VCaP (cell line): ENCODE results near the gene USP5.
"Not testable (repeated sequence)": the region's sequence is repeated elsewhere in the genome, so short reads cannot be mapped to it uniquely, and the experiment has no call there.

Experiments used
- H3K27ac ChIP-seq: fragments of 450-650 bp; 2 replicates; pipeline ENCODE4 v1.5.1; 2017
- CTCF ChIP-seq: fragments of 450-650 bp; conservative IDR thresholded peaks from 2 replicates; pipeline ENCODE4 v1.5.1; 2017; ENCODE audit warnings: mild to moderate bottlenecking, moderate library complexity

USP5 gene

DNA sequence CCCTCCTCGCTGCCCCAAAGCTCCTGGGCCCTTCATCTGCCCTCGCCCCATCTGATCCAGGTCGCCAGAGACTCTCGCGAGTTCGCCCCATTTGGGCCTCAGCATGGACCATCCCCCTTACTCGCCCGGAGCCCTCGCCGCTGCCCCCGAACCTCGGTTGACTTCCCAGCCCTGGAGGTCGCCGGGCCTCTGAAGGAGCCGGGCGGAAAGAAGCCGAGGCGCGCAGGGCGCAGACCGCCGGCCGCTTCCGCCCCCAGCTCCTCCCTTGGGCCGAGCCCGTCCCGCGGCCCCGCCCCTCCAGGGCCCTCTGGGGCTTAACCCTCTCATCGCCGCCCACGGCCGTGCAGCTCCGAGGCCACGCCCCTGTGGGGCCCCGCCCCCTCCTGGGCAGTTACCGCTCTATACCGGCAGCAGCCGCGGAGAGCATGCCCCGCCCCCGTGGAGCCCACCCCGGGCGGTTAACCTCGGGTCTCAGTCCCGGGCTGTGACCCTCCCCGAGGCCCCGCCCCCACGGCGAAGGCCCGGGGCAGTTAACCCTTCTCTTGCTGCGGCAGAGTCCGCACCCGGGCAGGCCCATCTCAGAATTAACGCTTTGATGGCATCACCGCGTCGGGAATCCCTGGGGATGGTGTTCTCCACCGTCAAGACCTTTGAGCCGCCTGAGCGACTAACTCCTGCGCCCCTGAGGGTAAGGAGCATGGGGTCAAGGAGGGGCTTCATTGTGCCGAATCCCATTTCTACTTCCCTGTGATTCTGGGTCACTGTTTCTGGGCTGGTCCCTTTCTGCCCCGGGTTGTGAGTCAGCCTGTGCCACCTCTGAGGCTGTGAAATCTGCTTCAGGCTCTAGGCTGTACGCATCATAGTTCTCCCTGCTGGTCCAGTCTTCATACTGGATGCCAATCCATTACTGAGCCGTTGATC lies 21.4 kb downstream of the USP5 start, which contains the start of gene SPSB2:
TSS of gene SPSB2 (minus strand) at position 210 of the 921 bp plus-strand sequence. CDS start 402 bp downstream, outside the sequence.
- peak within 1 kb of the TSS; percentile 99 for H3K27ac ChIP-seq
- no peak for TF ChIP-seq CTCF

DNA sequence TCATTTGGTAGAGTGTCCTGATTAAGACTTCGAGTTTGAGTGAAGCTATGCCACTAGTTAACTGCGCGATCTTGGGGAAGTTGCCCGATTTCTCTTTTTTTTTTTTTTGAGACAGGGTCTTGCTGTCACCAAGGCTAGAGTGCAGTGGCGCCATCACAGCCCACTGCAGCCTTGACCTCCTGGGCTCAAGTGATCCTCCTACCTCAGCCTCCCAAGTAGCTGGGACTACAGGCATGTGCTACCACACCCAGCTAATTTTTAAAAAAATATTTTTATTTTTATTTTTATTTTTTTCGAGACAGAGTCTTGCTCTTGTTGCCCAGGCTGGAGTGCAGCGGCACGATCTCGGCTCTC lies 22.0 kb downstream of the USP5 start:
- H3K27ac ChIP-seq, result peak overlapping the region; percentile 99

GRCh38 chr12:6879824-6880223 lies 27.9 kb downstream of the USP5 start:
- H3K27ac ChIP-seq, result not testable (repeated sequence)

DNA sequence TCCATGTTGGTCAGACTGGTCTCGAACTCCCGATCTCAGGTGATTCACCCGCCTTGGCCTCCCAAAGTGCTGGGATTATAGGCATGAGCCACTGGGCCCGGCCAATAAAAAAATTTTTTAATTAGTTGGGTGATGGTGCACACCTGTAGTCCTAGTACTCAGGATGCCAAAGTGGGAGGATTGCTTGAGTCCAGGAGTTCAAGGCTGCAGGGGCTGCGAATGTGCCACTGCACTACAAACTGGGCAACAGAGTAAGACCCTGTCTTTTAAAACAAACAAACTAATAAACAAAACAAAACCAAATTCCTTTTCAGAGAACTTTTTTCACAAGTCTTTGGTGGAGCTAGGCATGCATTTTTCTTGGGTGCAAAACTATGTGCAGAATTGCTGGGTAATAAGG lies 31.3 kb downstream of the USP5 start:
- H3K27ac ChIP-seq, result no peak overlapping the region
- no peak for TF ChIP-seq CTCF

- no peak for TF ChIP-seq CTCF
- H3K27ac ChIP-seq, result no peak overlapping the region
Observed at GRCh38 chr12:6883683-6884082, 31.7 kb downstream of the USP5 start.

DNA sequence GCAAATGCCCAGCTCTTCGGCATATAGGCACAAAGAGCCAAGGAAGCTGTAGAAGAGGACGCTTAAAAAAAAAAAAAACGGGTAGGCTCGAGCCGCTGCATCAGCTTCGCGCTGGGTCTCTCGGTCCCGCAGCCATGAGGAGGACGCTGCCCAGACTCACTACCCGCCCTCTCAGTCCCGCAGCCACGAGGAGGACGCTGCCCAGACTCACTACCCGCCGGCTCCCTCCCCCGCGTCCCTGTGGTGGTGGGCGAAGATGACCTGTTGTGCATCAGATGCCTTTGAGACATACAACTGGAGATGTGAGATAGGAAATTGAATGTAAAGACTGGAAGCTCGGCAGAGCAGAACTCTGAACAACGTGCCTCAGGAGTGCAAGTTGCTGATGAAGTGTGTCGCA lies 32.6 kb downstream of the USP5 start:
- no peak for TF ChIP-seq CTCF
- no peak overlapping the region for H3K27ac ChIP-seq

- H3K27ac ChIP-seq, result peak overlapping the region; percentile 25; the same call in 1 of the 2 replicates
Observed at GRCh38 chr12:6886206-6886999, 34.5 kb downstream of the USP5 start.

- peak overlapping the region; percentile 25; the same call in 1 of the 2 replicates for H3K27ac ChIP-seq
- TF ChIP-seq CTCF, result no peak
Observed at GRCh38 chr12:6887460-6887859, 35.5 kb downstream of the USP5 start.

GRCh38 chr12:6888360-6888759 lies 36.4 kb downstream of the USP5 start:
- no peak for TF ChIP-seq CTCF
- no peak overlapping the region for H3K27ac ChIP-seq

- not testable (repeated sequence) for H3K27ac ChIP-seq
Observed at GRCh38 chr12:6888794-6889193, 36.8 kb downstream of the USP5 start.

DNA sequence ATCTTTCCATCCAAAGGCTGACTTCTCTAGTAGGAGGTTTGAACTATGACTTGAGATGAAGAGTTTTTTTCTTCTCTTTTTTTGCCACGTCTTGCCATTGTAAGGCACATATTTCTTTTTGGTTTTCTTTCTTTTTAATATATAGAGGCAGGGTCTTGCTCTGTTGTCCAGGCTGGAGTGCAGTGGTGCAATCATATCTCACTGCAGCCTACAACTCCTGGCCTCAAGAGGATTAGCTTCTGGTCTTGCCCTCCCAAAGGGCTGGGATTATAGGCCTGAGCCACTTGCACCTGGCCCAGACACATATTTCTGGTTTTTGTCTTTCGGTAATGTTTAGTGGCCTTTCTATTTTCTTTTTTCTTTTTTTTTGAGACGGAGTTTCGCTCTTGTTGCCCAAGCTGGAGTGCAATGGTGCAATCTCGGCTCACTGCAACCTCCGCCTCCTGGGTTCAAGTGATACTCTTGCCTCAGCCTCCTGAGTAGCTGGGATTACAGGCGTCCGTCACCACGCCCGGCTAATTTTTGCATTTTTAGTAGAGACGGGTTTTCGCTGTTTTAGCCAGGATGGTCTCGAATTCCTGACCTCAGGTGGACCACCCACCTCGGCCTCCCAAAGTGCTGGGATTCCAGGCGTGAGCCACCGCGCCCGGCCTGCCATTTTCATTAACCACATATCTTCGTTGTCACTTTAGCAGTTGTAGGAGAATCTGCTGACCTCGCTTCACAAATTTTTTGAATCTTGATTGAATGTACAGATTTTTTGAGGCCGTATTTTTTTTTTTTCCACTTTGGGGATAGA lies 38.0 kb downstream of the USP5 start:
- H3K27ac ChIP-seq, result peak overlapping the region; percentile 93
